ENCODE data around the gene SMURF1. TPM values are rescaled to one million over a fixed set of nuclear protein-coding genes. Genes with fewer than 3 reads are reported as not detected.

The SMURF1 gene
- total and polyA plus RNA-seq, 2 donors (not counting 1 experiment from before 2014, with no cell fraction given): 17.2 to 18.7 TPM

DNA sequence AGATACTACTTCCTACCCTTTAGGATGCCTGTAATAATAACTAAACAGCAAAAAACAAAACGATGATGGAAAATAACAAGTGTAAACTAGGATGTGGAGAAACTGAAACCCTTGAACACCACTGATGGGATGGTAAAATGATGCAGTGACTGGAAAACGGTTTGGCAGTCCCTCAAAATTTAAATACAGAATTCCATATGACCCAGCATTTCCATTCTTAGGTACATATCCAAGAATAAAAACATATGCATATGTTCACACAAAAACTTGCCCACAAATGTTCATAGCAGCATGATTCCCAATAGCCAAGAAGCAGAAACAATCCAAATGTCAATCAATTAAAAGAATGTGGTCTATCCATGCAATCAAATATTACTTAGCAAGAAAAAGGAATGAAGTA lies 25.8 kb downstream of the SMURF1 start:
- no peaks in the 10 kb centered on the region for H3K9me3 ChIP-seq (ENCODE audit: control insufficient read depth, insufficient read depth, low read depth, low read length)
- H2AFZ ChIP-seq (ENCODE audit: low read length): no peak overlapping the region
- no peak for TF ChIP-seq EZH2 (IDR thresholded peaks at IDR 0.05; ENCODE audit: low read length, missing control alignments)
- TF ChIP-seq CTCF (conservative IDR thresholded peaks at IDR 0.05 in 1 of 2, IDR thresholded peaks at IDR 0.05 in 1 of 2; ENCODE audit: low read depth in 1 of 2, low read length in 2 of 2): no peak
- no peak overlapping the region for H3K9ac ChIP-seq (ENCODE audit: insufficient read depth, low read length)
- no peak overlapping the region for H3K27ac ChIP-seq (ENCODE audit: insufficient read depth, low read length)
- H3K27me3 ChIP-seq (ENCODE audit: control insufficient read depth, insufficient read depth, low read length): no peaks in the 10 kb centered on the region
- peaks cover 10% of the 10 kb centered on the region for H3K4me1 ChIP-seq (ENCODE audit: control insufficient read depth, extremely low read depth, insufficient read depth, low read length)
- H4K20me1 ChIP-seq (ENCODE audit: control insufficient read depth, extremely low read depth, insufficient read depth, low read length): no peaks in the 10 kb centered on the region
- H3K36me3 ChIP-seq (ENCODE audit: control insufficient read depth, insufficient read depth, low read length): no peaks in the 10 kb centered on the region
- no peak overlapping the region for H3K4me3 ChIP-seq (replicated peaks in 1 of 4; ENCODE audit: control extremely low read depth in 1 of 4, insufficient read depth in 1 of 4, low read depth in 3 of 4, low read length in 4 of 4)
- no peak overlapping the region for H3K4me2 ChIP-seq (ENCODE audit: extremely low read depth, insufficient read depth, low read length)
- peaks cover 79% of the 10 kb centered on the region for H3K79me2 ChIP-seq (ENCODE audit: control insufficient read depth, insufficient read depth, low read length)
- no peak for DNase-seq (ENCODE audit: low read depth in 2 of 2)

DNA sequence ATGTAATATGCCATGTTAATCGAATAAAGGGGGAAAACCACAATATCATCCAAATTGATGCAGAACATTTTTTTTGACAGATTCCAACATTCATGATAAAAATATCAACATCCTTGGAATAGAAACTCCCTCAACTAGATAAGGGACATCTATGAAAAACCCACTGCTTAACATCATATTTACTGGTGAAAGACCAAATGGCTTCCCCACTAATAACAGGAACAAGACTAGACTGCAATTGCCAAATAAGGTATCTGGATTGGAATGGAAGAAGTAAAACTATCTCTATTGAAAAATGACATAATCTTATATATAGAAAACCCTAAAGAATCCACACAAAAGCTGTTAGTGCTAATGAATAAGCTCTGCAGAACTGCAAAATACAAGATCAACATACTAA lies 27.8 kb downstream of the SMURF1 start:
- Histone ChIP-seq H3K4me2 (ENCODE audit: extremely low read depth, insufficient read depth, low read length) (no peak overlapping the region), H2AFZ (ENCODE audit: low read length) (no peak overlapping the region), H3K79me2 (ENCODE audit: control insufficient read depth, insufficient read depth, low read length) (peaks cover 86% of the 10 kb centered on the region), H3K9ac (ENCODE audit: insufficient read depth, low read length) (no peak overlapping the region), H4K20me1 (ENCODE audit: control insufficient read depth, extremely low read depth, insufficient read depth, low read length) (no peaks in the 10 kb centered on the region), H3K27ac (ENCODE audit: insufficient read depth, low read length) (no peak overlapping the region), H3K36me3 (ENCODE audit: control insufficient read depth, insufficient read depth, low read length) (no peaks in the 10 kb centered on the region), H3K27me3 (ENCODE audit: control insufficient read depth, insufficient read depth, low read length) (no peaks in the 10 kb centered on the region), H3K9me3 (ENCODE audit: control insufficient read depth, insufficient read depth, low read depth, low read length) (no peaks in the 10 kb centered on the region), H3K4me1 (ENCODE audit: control insufficient read depth, extremely low read depth, insufficient read depth, low read length) (peaks cover 11% of the 10 kb centered on the region), H3K4me3 (replicated peaks in 1 of 4; ENCODE audit: control extremely low read depth in 1 of 4, insufficient read depth in 1 of 4, low read depth in 3 of 4, low read length in 4 of 4) (no peak overlapping the region)
- DNase-seq (ENCODE audit: low read depth in 2 of 2): no peak
- no peak for TF ChIP-seq EZH2 (IDR thresholded peaks at IDR 0.05; ENCODE audit: low read length, missing control alignments)
- TF ChIP-seq CTCF (conservative IDR thresholded peaks at IDR 0.05 in 1 of 2, IDR thresholded peaks at IDR 0.05 in 1 of 2; ENCODE audit: low read depth in 1 of 2, low read length in 2 of 2): no peak

- Histone ChIP-seq H3K4me2 (ENCODE audit: extremely low read depth, insufficient read depth, low read length) (no peak overlapping the region), H3K4me1 (ENCODE audit: control insufficient read depth, extremely low read depth, insufficient read depth, low read length) (peaks cover 14% of the 10 kb centered on the region), H4K20me1 (ENCODE audit: control insufficient read depth, extremely low read depth, insufficient read depth, low read length) (peaks cover 2% of the 10 kb centered on the region), H3K36me3 (ENCODE audit: control insufficient read depth, insufficient read depth, low read length) (no peaks in the 10 kb centered on the region), H3K9ac (ENCODE audit: insufficient read depth, low read length) (no peak overlapping the region), H3K79me2 (ENCODE audit: control insufficient read depth, insufficient read depth, low read length) (peaks cover 94% of the 10 kb centered on the region), H3K27me3 (ENCODE audit: control insufficient read depth, insufficient read depth, low read length) (no peaks in the 10 kb centered on the region), H2AFZ (ENCODE audit: low read length) (no peak overlapping the region), H3K9me3 (ENCODE audit: control insufficient read depth, insufficient read depth, low read depth, low read length) (no peaks in the 10 kb centered on the region), H3K27ac (ENCODE audit: insufficient read depth, low read length) (no peak overlapping the region), H3K4me3 (replicated peaks in 1 of 4; ENCODE audit: control extremely low read depth in 1 of 4, insufficient read depth in 1 of 4, low read depth in 3 of 4, low read length in 4 of 4) (no peak overlapping the region)
- DNase-seq (ENCODE audit: low read depth in 2 of 2): no peak
- TF ChIP-seq CTCF (conservative IDR thresholded peaks at IDR 0.05 in 1 of 2, IDR thresholded peaks at IDR 0.05 in 1 of 2; ENCODE audit: low read depth in 1 of 2, low read length in 2 of 2): no peak
Measured at GRCh38 chr7:99115379-99115778, 28.5 kb downstream of the SMURF1 start.
